ENCODE measurements around the gene DTNB. TPM values are rescaled to one million over a fixed set of nuclear protein-coding genes. Genes with fewer than 3 reads are reported as not detected.

Gene DTNB
- total and polyA plus RNA-seq, 2 donors (not counting 1 experiment from before 2014, with no cell fraction given): 5.1 to 5.4 TPM

DNA sequence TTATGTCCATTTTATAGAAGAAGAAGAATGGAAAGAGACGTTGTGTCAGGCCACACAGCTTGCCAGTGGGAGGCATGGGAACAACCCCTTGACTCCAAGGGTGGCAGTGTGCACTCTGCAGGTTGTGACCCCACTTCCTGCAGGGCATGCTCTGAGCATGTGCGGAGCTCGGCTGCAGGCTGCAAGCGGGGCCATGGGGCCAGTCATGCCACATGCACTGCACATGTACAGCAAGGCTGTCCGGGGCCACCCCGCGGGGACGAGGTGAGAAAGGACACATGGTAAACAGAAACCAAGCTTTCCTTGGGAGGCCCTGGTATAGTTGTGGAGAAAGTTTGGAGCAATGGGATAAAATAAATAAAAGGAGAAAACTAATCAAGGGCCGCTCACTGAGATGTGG, 284.2 kb downstream of the DTNB start:
- no peak overlapping the region for H3K27ac ChIP-seq (ENCODE audit: insufficient read depth, low read length)
- H3K4me2 ChIP-seq (ENCODE audit: extremely low read depth, insufficient read depth, low read length): no peak overlapping the region
- no peaks in the 10 kb centered on the region for H4K20me1 ChIP-seq (ENCODE audit: control insufficient read depth, extremely low read depth, insufficient read depth, low read length)
- no peak overlapping the region for H3K9ac ChIP-seq (ENCODE audit: insufficient read depth, low read length)
- no peaks in the 10 kb centered on the region for H3K9me3 ChIP-seq (ENCODE audit: control insufficient read depth, insufficient read depth, low read depth, low read length)
- no peak overlapping the region for H2AFZ ChIP-seq (ENCODE audit: low read length)
- H3K27me3 ChIP-seq (ENCODE audit: control insufficient read depth, insufficient read depth, low read length): no peaks in the 10 kb centered on the region
- no peaks in the 10 kb centered on the region for H3K79me2 ChIP-seq (ENCODE audit: control insufficient read depth, insufficient read depth, low read length)
- no peak for TF ChIP-seq EZH2 (IDR thresholded peaks at IDR 0.05; ENCODE audit: low read length, missing control alignments)
- TF ChIP-seq, protein P1, sequence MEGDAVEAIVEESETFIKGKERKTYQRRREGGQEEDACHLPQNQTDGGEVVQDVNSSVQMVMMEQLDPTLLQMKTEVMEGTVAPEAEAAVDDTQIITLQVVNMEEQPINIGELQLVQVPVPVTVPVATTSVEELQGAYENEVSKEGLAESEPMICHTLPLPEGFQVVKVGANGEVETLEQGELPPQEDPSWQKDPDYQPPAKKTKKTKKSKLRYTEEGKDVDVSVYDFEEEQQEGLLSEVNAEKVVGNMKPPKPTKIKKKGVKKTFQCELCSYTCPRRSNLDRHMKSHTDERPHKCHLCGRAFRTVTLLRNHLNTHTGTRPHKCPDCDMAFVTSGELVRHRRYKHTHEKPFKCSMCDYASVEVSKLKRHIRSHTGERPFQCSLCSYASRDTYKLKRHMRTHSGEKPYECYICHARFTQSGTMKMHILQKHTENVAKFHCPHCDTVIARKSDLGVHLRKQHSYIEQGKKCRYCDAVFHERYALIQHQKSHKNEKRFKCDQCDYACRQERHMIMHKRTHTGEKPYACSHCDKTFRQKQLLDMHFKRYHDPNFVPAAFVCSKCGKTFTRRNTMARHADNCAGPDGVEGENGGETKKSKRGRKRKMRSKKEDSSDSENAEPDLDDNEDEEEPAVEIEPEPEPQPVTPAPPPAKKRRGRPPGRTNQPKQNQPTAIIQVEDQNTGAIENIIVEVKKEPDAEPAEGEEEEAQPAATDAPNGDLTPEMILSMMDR (conservative IDR thresholded peaks at IDR 0.05 in 1 of 2, IDR thresholded peaks at IDR 0.05 in 1 of 2; ENCODE audit: low read depth in 1 of 2, low read length in 2 of 2): no peak
- H3K4me3 ChIP-seq (replicated peaks in 1 of 4; ENCODE audit: control extremely low read depth in 1 of 4, insufficient read depth in 1 of 4, low read depth in 3 of 4, low read length in 4 of 4): no peak overlapping the region
- no peaks in the 10 kb centered on the region for H3K4me1 ChIP-seq (ENCODE audit: control insufficient read depth, extremely low read depth, insufficient read depth, low read length)
- H3K36me3 ChIP-seq (ENCODE audit: control insufficient read depth, insufficient read depth, low read length): no peaks in the 10 kb centered on the region
- no peak for DNase-seq (ENCODE audit: low read depth in 2 of 2)

DNA sequence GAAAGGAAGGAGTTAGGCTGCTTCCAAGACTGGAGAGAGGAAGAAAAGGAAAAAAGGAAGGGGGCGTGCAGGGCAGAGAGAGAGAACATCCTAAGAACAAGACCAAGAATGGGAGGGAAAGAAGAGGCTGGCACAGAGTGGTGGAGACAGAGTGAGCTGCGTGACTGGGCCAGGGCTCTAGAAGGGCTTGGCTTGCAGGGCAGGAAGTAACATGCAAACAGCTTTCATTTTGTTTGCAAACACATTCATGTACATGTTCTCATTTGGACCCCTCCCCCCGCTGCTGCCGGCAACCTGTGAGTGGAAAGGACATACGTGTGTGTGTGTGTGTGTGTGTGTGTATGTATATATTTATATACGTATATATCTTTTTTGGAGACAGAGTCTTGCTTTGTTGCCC, 284.9 kb downstream of the DTNB start:
- Histone ChIP-seq H3K27ac (ENCODE audit: insufficient read depth, low read length) (no peak overlapping the region), H4K20me1 (ENCODE audit: control insufficient read depth, extremely low read depth, insufficient read depth, low read length) (no peaks in the 10 kb centered on the region), H2AFZ (ENCODE audit: low read length) (no peak overlapping the region), H3K79me2 (ENCODE audit: control insufficient read depth, insufficient read depth, low read length) (no peaks in the 10 kb centered on the region), H3K9me3 (ENCODE audit: control insufficient read depth, insufficient read depth, low read depth, low read length) (no peaks in the 10 kb centered on the region), H3K4me1 (ENCODE audit: control insufficient read depth, extremely low read depth, insufficient read depth, low read length) (no peaks in the 10 kb centered on the region), H3K27me3 (ENCODE audit: control insufficient read depth, insufficient read depth, low read length) (no peaks in the 10 kb centered on the region), H3K36me3 (ENCODE audit: control insufficient read depth, insufficient read depth, low read length) (no peaks in the 10 kb centered on the region), H3K4me2 (ENCODE audit: extremely low read depth, insufficient read depth, low read length) (no peak overlapping the region), H3K9ac (ENCODE audit: insufficient read depth, low read length) (no peak overlapping the region), H3K4me3 (replicated peaks in 1 of 4; ENCODE audit: control extremely low read depth in 1 of 4, insufficient read depth in 1 of 4, low read depth in 3 of 4, low read length in 4 of 4) (no peak overlapping the region)
- TF ChIP-seq EZH2 (IDR thresholded peaks at IDR 0.05; ENCODE audit: low read length, missing control alignments): no peak
- TF ChIP-seq, protein P1 (conservative IDR thresholded peaks at IDR 0.05 in 1 of 2, IDR thresholded peaks at IDR 0.05 in 1 of 2; ENCODE audit: low read depth in 1 of 2, low read length in 2 of 2): no peak
- no peak for DNase-seq (ENCODE audit: low read depth in 2 of 2)

DNA sequence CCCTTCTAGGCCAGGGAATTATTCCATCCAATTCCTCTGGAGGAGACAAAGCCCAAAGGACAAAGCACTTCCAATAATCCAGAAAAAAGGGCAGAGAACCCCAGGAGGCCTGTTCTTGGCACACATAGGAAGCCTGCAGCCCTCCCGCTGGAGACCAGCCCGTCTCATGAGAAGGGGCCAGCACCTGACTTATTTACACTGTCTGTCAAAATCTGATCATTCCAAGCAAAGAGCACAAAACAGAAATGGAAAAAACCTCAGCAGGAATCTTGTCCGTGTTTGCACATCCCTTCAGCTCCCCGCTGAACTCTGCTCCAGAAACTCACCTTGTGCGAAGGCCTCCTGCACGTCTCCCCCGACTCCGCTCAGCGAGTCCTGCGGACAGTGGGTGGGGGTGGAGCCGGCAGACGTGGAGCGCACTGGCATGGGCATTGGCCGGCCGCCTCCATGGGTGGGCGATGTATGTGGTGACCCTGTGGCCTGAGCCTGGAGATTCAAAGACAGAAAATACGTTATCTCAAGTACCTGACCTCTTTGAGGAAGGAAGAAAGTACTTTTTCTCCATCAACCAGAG, 285.4 kb downstream of the DTNB start:
- Histone ChIP-seq H3K27ac (ENCODE audit: insufficient read depth, low read length) (no peak overlapping the region), H4K20me1 (ENCODE audit: control insufficient read depth, extremely low read depth, insufficient read depth, low read length) (no peaks in the 10 kb centered on the region), H2AFZ (ENCODE audit: low read length) (no peak overlapping the region), H3K4me2 (ENCODE audit: extremely low read depth, insufficient read depth, low read length) (no peak overlapping the region), H3K36me3 (ENCODE audit: control insufficient read depth, insufficient read depth, low read length) (no peaks in the 10 kb centered on the region), H3K9me3 (ENCODE audit: control insufficient read depth, insufficient read depth, low read depth, low read length) (no peaks in the 10 kb centered on the region), H3K79me2 (ENCODE audit: control insufficient read depth, insufficient read depth, low read length) (no peaks in the 10 kb centered on the region), H3K4me3 (replicated peaks in 1 of 4; ENCODE audit: control extremely low read depth in 1 of 4, insufficient read depth in 1 of 4, low read depth in 3 of 4, low read length in 4 of 4) (no peak overlapping the region), H3K27me3 (ENCODE audit: control insufficient read depth, insufficient read depth, low read length) (no peaks in the 10 kb centered on the region), H3K4me1 (ENCODE audit: control insufficient read depth, extremely low read depth, insufficient read depth, low read length) (no peaks in the 10 kb centered on the region), H3K9ac (ENCODE audit: insufficient read depth, low read length) (no peak overlapping the region)
- DNase-seq (ENCODE audit: low read depth in 2 of 2): no peak
- TF ChIP-seq, protein P1 (conservative IDR thresholded peaks at IDR 0.05 in 1 of 2, IDR thresholded peaks at IDR 0.05 in 1 of 2; ENCODE audit: low read depth in 1 of 2, low read length in 2 of 2): no peak
- TF ChIP-seq EZH2 (IDR thresholded peaks at IDR 0.05; ENCODE audit: low read length, missing control alignments): no peak

All from fibroblast of lung (primary cell).